Neural cell (in vitro differentiated cells): ENCODE results near the gene SKAP1. TPM values are rescaled to one million over a fixed set of nuclear protein-coding genes. Genes with fewer than 3 reads are reported as not detected.

ENCODE experiments used
- H2AFZ ChIP-seq: fragments of 200-600, 300-800 bp; sonication (generic), shearing (Covaris generic); 2 replicates; pipeline ENCODE4 v1.6.0; 2014; ENCODE audit warnings: low read depth, mild to moderate bottlenecking, antibody characterized with exemption, low read length, moderate library complexity
- H3F3A ChIP-seq: fragments of 200-600 bp; shearing (Covaris generic); 2 replicates; pipeline ENCODE4 v1.6.1; 2016; ENCODE audit warnings: mild to moderate bottlenecking, moderate library complexity, mixed read lengths, antibody characterized with exemption, low read length; ENCODE audit not compliant: insufficient read depth, poor library complexity, severe bottlenecking
- H3K27ac ChIP-seq: fragments of 200-600, 300-800 bp; sonication (generic), shearing (Covaris generic); 2 replicates; pipeline ENCODE4 v1.5.1; 2014; ENCODE audit warnings: mild to moderate bottlenecking, low read length, moderate library complexity
- H3K27me3 ChIP-seq: fragments of 300-800, 200-600 bp; sonication (generic), shearing (Covaris generic); 2 replicates; pipeline ENCODE4 v1.6.0; 2014; ENCODE audit warnings: mild to moderate bottlenecking, low read depth, low read length, moderate library complexity; ENCODE audit not compliant: insufficient read depth
- H3K36me3 ChIP-seq: fragments of 300-800, 200-600 bp; sonication (generic), shearing (Covaris generic); 2 replicates; pipeline ENCODE4 v1.5.1; 2014; ENCODE audit warnings: mild to moderate bottlenecking, antibody characterized with exemption, low read length, moderate library complexity; ENCODE audit not compliant: insufficient read depth
- H3K4me2 ChIP-seq: fragments of 300-800, 200-600 bp; sonication (generic), shearing (Covaris generic); 2 replicates; pipeline ENCODE4 v1.6.0; 2014; ENCODE audit warnings: mild to moderate bottlenecking, low read length
- H3K4me3 ChIP-seq: fragments of 300-800, 200-600 bp; sonication (generic), shearing (Covaris generic); 2 replicates; pipeline ENCODE4 v1.5.1; 2014; ENCODE audit warnings: mild to moderate bottlenecking, low read length, moderate library complexity
- H3K79me2 ChIP-seq: fragments of 200-600 bp; shearing (Covaris generic); replicated peaks from 2 replicates; pipeline ENCODE4 v1.6.0; 2014; ENCODE audit warnings: mild to moderate bottlenecking, low read length, moderate library complexity; ENCODE audit not compliant: insufficient read depth
- H3K9ac ChIP-seq: fragments of 300-800, 200-600 bp; sonication (generic), shearing (Covaris generic); 2 replicates; pipeline ENCODE4 v1.6.1; 2016; ENCODE audit warnings: mild to moderate bottlenecking, low read length, mixed read lengths
- H3K9me2 ChIP-seq: fragments of 200-600 bp; shearing (Covaris generic); 2 replicates; pipeline ENCODE4 v1.6.1; 2016; ENCODE audit warnings: mild to moderate bottlenecking, low read length, mixed read lengths; ENCODE audit not compliant: insufficient read depth
- H3K9me3 ChIP-seq: fragments of 200-600, 300-800 bp; sonication (generic), shearing (Covaris generic); 2 replicates; pipeline ENCODE4 v1.6.1; 2016; ENCODE audit warnings: mild to moderate bottlenecking, mixed run types, low read length, moderate library complexity, mixed read lengths
- H4K20me1 ChIP-seq: fragments of 200-600 bp; shearing (Covaris generic); 2 replicates; pipeline ENCODE4 v1.6.1; 2016; ENCODE audit warnings: mild to moderate bottlenecking, mixed run types; ENCODE audit not compliant: insufficient read depth
- CTCF ChIP-seq: fragments of 450-650 bp; IDR thresholded peaks from 2 replicates; pipeline ENCODE4 v1.5.1; 2014; ENCODE audit warnings: antibody characterized with exemption, mild to moderate bottlenecking, moderate library complexity; ENCODE audit not compliant: poor library complexity, severe bottlenecking
- EP300 ChIP-seq: fragments of 450-650 bp; conservative IDR thresholded peaks from 2 replicates; pipeline ENCODE4 v1.6.1; 2014; ENCODE audit warnings: antibody characterized with exemption, mild to moderate bottlenecking, moderate library complexity; ENCODE audit not compliant: poor library complexity, severe bottlenecking
- EZH2 ChIP-seq: fragments of 200-600, 300-800 bp; shearing (Covaris generic), sonication (generic); IDR thresholded peaks from 2 replicates; pipeline ENCODE4 v1.6.1; 2014; ENCODE audit warnings: antibody characterized with exemption, low read length, borderline replicate concordance, mild to moderate bottlenecking; ENCODE audit not compliant: insufficient read depth, poor library complexity, severe bottlenecking
- MXI1 ChIP-seq: fragments of 450-650 bp; conservative IDR thresholded peaks from 2 replicates; pipeline ENCODE4 v1.6.1; 2014; ENCODE audit warnings: antibody characterized with exemption, mild to moderate bottlenecking; ENCODE audit not compliant: poor library complexity, severe bottlenecking
- POLR2AphosphoS5 ChIP-seq: IDR thresholded peaks from 2 replicates; pipeline ENCODE4 v1.6.1; 2012
- RAD21 ChIP-seq: fragments of 450-650 bp; conservative IDR thresholded peaks from 2 replicates; pipeline ENCODE4 v1.6.1; 2014; ENCODE audit warnings: antibody characterized with exemption, mild to moderate bottlenecking, moderate library complexity
- REST ChIP-seq: IDR thresholded peaks from 2 replicates; pipeline ENCODE4 v1.6.1; 2012; ENCODE audit warnings: borderline replicate concordance
- SMC3 ChIP-seq: fragments of 450-650 bp; conservative IDR thresholded peaks from 2 replicates; pipeline ENCODE4 v1.6.1; 2014; ENCODE audit warnings: antibody characterized with exemption, mild to moderate bottlenecking, moderate library complexity; ENCODE audit not compliant: poor library complexity
- TAF1 ChIP-seq: IDR thresholded peaks from 2 replicates; pipeline ENCODE4 v1.6.1; 2012; ENCODE audit warnings: low read depth
- polyA plus RNA-seq: library from polyadenylated mRNA; depleted of rRNA; stranded (reverse); fragments of >200 nt; gene quantifications from 2 replicates; pipeline ENCODE4 v1.2.3, GENCODE V29; 2014

The SKAP1 gene
- polyA plus RNA-seq, 1 donor from 2014 or later = 0.63 TPM

- Histone ChIP-seq H3F3A (no peaks in the 10 kb centered on the region), H3K79me2 (no peaks in the 10 kb centered on the region), H3K27me3 (no peaks in the 10 kb centered on the region), H3K4me2 (peak overlapping the region; percentile 19), H3K9me3 (no peaks in the 10 kb centered on the region), H3K9me2 (no peaks in the 10 kb centered on the region), H4K20me1 (no peaks in the 10 kb centered on the region), H3K4me3 (peak overlapping the region; percentile 41), H3K36me3 (no peaks in the 10 kb centered on the region), H3K27ac (peak overlapping the region; percentile 72), H2AFZ (peak overlapping the region; percentile 15), H3K9ac (peak overlapping the region; percentile 18)
- peak; percentile 19 for TF ChIP-seq EP300
- TF ChIP-seq CTCF = no peak
- TF ChIP-seq MXI1 = peak; percentile 28
- TF ChIP-seq EZH2 = no peak
- TF ChIP-seq TAF1 = no peak
- TF ChIP-seq SMC3 = no peak
- peak; percentile 16 for TF ChIP-seq RAD21
- no peak for TF ChIP-seq POLR2AphosphoS5
- peak; percentile 50 for TF ChIP-seq REST
Measured at GRCh38 chr17:48439875-48440505, 10.0 kb upstream of the SKAP1 start.

GRCh38 chr17:48439110-48439850 is 9.3 kb upstream of the SKAP1 start:
- H3K9me2 ChIP-seq = no peaks in the 10 kb centered on the region
- H3K36me3 ChIP-seq = no peaks in the 10 kb centered on the region
- no peaks in the 10 kb centered on the region for H3K9me3 ChIP-seq
- no peaks in the 10 kb centered on the region for H3F3A ChIP-seq
- H3K27me3 ChIP-seq = no peaks in the 10 kb centered on the region
- peak overlapping the region; percentile 72 for H3K27ac ChIP-seq
- peak overlapping the region; percentile 19 for H3K4me2 ChIP-seq
- H3K4me3 ChIP-seq = peak overlapping the region; percentile 41
- no peak overlapping the region for H3K9ac ChIP-seq
- H2AFZ ChIP-seq = peak overlapping the region; percentile 15
- H4K20me1 ChIP-seq = no peaks in the 10 kb centered on the region
- no peak for TF ChIP-seq CTCF
- no peak for TF ChIP-seq REST
- TF ChIP-seq MXI1 = no peak
- TF ChIP-seq RAD21 = no peak
- TF ChIP-seq SMC3 = no peak
- no peak for TF ChIP-seq POLR2AphosphoS5
- TF ChIP-seq TAF1 = no peak
- no peak for TF ChIP-seq EP300
- no peak for TF ChIP-seq EZH2
- H3K79me2 ChIP-seq = no peaks in the 10 kb centered on the region
